ENCODE data around the gene TRIM3. TPM values are rescaled to one million over a fixed set of nuclear protein-coding genes. Genes with fewer than 3 reads are reported as not detected.

Gene TRIM3
- total RNA-seq, 3 donors from 2014 or later, result 21.6 to 43.9 (median 32.6) TPM

DNA sequence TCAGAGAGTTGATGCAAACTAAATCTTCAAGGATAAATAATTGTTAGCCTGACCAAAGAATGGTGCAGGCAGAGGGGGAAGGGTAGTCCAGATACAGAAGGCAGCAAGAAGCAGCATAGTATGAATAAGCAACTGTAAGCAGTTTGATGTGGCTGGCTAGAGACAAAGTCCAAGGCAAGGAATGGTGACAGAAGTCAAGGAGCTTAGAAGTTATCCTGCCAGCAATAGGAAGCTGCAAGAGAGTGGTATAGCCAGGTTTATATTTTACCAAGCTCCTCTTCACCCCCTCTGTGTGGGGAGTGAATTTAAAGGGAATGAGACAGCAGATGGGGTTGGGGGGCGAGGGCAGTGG is 14.7 kb downstream of the TRIM3 start:
- no peaks in the 10 kb centered on the region for H3K4me1 ChIP-seq
- peaks cover 11% of the 10 kb centered on the region for H3K36me3 ChIP-seq
- no peaks in the 10 kb centered on the region for H3K9me3 ChIP-seq
- no peaks in the 10 kb centered on the region for H3K27me3 ChIP-seq
- TF ChIP-seq, protein P1, sequence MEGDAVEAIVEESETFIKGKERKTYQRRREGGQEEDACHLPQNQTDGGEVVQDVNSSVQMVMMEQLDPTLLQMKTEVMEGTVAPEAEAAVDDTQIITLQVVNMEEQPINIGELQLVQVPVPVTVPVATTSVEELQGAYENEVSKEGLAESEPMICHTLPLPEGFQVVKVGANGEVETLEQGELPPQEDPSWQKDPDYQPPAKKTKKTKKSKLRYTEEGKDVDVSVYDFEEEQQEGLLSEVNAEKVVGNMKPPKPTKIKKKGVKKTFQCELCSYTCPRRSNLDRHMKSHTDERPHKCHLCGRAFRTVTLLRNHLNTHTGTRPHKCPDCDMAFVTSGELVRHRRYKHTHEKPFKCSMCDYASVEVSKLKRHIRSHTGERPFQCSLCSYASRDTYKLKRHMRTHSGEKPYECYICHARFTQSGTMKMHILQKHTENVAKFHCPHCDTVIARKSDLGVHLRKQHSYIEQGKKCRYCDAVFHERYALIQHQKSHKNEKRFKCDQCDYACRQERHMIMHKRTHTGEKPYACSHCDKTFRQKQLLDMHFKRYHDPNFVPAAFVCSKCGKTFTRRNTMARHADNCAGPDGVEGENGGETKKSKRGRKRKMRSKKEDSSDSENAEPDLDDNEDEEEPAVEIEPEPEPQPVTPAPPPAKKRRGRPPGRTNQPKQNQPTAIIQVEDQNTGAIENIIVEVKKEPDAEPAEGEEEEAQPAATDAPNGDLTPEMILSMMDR (IDR thresholded peaks at IDR 0.05), result no peak
- TF ChIP-seq POLR2A (IDR thresholded peaks at IDR 0.05) (no peak), POLR2AphosphoS5 (IDR thresholded peaks at IDR 0.05) (no peak)
- intact Hi-C loops (cut with DNase I; ENCODE audit: low total_unique reads), result no loop called here
- DNase-seq (ENCODE audit: low spot score in 2 of 2), result no peak
- no peak overlapping the region for H3K4me3 ChIP-seq
- H3K27ac ChIP-seq, result no peak overlapping the region

DNA sequence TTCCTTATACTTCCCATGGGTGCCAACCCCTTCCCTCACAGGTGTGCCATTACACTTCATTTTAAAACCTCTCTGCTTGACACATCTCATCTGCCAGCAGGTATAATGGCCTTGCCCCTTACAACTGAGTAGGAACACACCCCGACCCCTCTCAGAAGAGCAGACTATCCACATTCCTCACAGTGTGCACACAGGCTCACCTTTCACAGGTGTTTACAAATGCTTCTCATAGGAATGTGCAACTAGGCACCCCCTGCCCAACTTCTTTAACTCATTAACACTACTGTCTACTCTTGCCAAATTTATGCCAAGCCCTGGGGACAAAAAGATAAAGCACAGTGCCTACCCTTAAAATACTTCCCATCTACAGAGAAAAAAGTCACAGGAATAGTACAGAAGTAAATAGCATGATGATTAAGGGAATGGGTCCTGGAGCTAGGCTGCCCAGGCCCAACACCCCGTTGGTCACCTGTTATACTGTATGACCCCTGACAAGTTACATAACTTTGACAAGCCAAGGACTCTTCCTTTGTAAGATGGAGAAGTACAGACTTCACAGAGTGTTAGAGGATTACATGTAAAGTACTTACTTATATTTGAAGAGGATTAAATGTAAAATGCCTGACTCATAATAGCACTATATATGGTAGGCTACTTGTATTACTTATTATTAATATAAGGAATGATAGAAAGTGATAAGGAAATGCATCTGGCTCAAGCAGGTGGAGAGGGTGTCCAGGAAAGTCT is 15.2 kb downstream of the TRIM3 start:
- TF ChIP-seq POLR2A (IDR thresholded peaks at IDR 0.05) (no peak), POLR2AphosphoS5 (IDR thresholded peaks at IDR 0.05) (no peak)
- TF ChIP-seq, protein P1 (IDR thresholded peaks at IDR 0.05), result no peak
- no peak for DNase-seq (ENCODE audit: low spot score in 2 of 2)
- Histone ChIP-seq H3K27ac (no peak overlapping the region), H3K4me1 (no peaks in the 10 kb centered on the region), H3K27me3 (no peaks in the 10 kb centered on the region), H3K9me3 (no peaks in the 10 kb centered on the region), H3K4me3 (no peak overlapping the region), H3K36me3 (peaks cover 11% of the 10 kb centered on the region)
- intact Hi-C loops (cut with DNase I; ENCODE audit: low total_unique reads), result no loop called here

DNA sequence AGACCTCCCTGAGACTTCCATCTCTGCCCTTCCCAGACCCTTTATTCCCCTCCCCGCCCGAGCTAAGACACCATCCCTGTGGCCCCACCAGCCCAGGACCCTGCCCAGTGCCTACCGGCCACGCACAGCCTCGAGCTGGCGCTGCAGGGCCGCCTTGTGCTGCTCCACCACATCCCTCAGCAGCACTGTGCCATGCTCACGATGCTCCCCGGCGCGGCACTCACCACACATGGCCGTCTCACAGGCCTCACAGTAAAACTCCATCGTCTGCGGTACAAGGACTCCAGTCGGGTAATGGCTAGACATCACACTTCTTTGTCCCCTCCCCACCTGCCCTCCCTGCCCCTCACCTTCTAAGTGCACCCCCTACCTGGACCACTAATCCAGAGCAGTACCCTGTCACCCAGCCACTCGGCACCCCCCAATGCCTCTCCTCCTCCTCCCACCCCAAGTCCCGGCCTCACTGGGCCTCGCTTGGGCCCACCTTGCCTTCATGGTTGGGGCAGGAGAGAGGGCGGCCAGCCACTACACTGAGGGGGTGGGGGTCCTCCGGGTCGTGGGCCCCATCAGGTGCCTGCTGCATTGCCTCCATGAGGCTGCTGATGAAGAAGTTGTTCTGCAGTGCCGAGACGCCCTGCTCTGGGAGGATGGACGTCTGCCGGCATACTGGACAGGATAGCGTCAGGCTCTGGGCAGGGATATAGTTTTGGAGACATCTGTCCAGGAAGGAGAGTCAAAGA is 16.0 kb downstream of the TRIM3 start:
- H3K4me1 ChIP-seq, result no peaks in the 10 kb centered on the region
- no peak overlapping the region for H3K4me3 ChIP-seq
- no peaks in the 10 kb centered on the region for H3K9me3 ChIP-seq
- intact Hi-C loops (cut with DNase I; ENCODE audit: low total_unique reads), result no loop called here
- peaks cover 11% of the 10 kb centered on the region for H3K36me3 ChIP-seq
- no peak overlapping the region for H3K27ac ChIP-seq
- TF ChIP-seq POLR2A (IDR thresholded peaks at IDR 0.05), result no peak
- TF ChIP-seq, protein P1 (IDR thresholded peaks at IDR 0.05), result no peak
- TF ChIP-seq POLR2AphosphoS5 (IDR thresholded peaks at IDR 0.05), result no peak
- DNase-seq (ENCODE audit: low spot score in 2 of 2), result no peak
- H3K27me3 ChIP-seq, result no peaks in the 10 kb centered on the region

DNA sequence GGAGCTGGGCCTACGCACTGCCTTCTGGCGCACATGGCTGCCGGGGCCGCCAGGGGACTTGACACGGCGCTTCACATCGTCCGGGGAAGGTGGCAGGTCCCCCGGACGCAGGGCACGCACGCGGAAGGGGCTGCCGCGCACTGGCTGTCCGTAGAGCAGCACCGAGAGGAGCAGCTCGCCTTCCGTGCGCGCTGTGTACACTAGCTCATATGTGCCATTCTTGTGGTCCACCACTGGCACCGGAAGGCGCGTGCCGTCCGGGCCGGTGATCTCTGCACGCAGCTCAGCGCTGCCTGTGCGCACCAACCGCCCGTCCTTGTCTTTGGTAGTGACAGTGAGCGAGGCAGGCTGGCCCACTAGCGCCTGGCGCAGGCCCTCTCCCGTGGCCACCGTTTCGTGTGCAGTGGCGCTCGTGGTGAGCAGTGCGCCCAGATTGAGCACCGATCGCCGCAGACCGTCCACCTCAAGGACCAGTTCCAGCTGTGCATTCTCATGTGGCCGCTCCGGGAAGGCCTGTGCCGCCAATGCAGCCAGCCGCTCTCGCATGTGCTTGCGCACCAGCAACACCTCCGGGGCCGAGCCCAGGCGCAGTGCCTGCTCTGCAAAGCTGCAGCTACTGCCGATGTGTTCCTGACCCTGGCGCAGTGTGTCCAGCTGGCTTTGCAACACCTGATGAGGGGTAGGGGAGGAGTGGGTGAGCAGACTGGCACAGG is 17.2 kb downstream of the TRIM3 start:
- Histone ChIP-seq H3K27ac (no peak overlapping the region), H3K36me3 (peaks cover 11% of the 10 kb centered on the region), H3K9me3 (no peaks in the 10 kb centered on the region), H3K4me3 (no peak overlapping the region), H3K4me1 (no peaks in the 10 kb centered on the region), H3K27me3 (no peaks in the 10 kb centered on the region)
- DNase-seq (ENCODE audit: low spot score in 2 of 2), result no peak
- TF ChIP-seq, protein P1 (IDR thresholded peaks at IDR 0.05), result no peak
- TF ChIP-seq POLR2A (IDR thresholded peaks at IDR 0.05), result no peak
- no peak for TF ChIP-seq POLR2AphosphoS5 (IDR thresholded peaks at IDR 0.05)
- intact Hi-C loops (cut with DNase I; ENCODE audit: low total_unique reads), result no loop called here

GRCh38 chr11:6455070-6455469 is 18.7 kb downstream of the TRIM3 start:
- Histone ChIP-seq H3K36me3 (peaks cover 11% of the 10 kb centered on the region), H3K27ac (no peak overlapping the region), H3K27me3 (no peaks in the 10 kb centered on the region), H3K4me1 (no peaks in the 10 kb centered on the region), H3K4me3 (no peak overlapping the region), H3K9me3 (no peaks in the 10 kb centered on the region)
- intact Hi-C loops (cut with DNase I; ENCODE audit: low total_unique reads), result no loop called here
- TF ChIP-seq POLR2A (IDR thresholded peaks at IDR 0.05), result no peak
- TF ChIP-seq, protein P1 (IDR thresholded peaks at IDR 0.05), result no peak
- no peak for TF ChIP-seq POLR2AphosphoS5 (IDR thresholded peaks at IDR 0.05)
- DNase-seq (ENCODE audit: low spot score in 2 of 2), result no peak

Measured in breast epithelium (tissue), 4 donors.